H1 (cell line): ENCODE data around the gene FAT3. TPM values are rescaled to one million over a fixed set of nuclear protein-coding genes. Genes with fewer than 3 reads are reported as not detected.

Experiments
- CBX5 ChIP-seq: fragments of 300-800, 300-1000 bp; sonication (generic); IDR thresholded peaks from 2 replicates; pipeline ENCODE4 v1.7.1; 2016; ENCODE audit warnings: antibody characterized with exemption, low read length, low read depth
- CHD2 ChIP-seq: IDR thresholded peaks from 2 replicates; pipeline ENCODE4 v1.6.1; 2012; ENCODE audit warnings: low read length, improper control_type of control experiment
- CTBP2 ChIP-seq: IDR thresholded peaks from 2 replicates; pipeline ENCODE4 v1.7.0; 2011; ENCODE audit warnings: borderline replicate concordance, mild to moderate bottlenecking, moderate library complexity, mixed read lengths, low read length; ENCODE audit not compliant: insufficient read depth, insufficient read length
- EGR1 ChIP-seq: IDR thresholded peaks from 2 replicates; pipeline ENCODE4 v1.6.1; 2011; ENCODE audit warnings: low read depth, low read length, borderline replicate concordance
- EP300 ChIP-seq, 2 experiments: IDR thresholded peaks; 1 replicate in 1 of 2; 2 replicates in 1 of 2; pipeline ENCODE4 v1.6.1; 2011 to 2012; ENCODE audit warnings: low read depth in 2 of 2, low read length in 2 of 2, mild to moderate bottlenecking in 2 of 2, borderline replicate concordance in 1 of 2, inconsistent platforms in 1 of 2, moderate library complexity in 1 of 2
- FOSL1 ChIP-seq: IDR thresholded peaks from 2 replicates; pipeline ENCODE4 v1.6.1; 2011; ENCODE audit warnings: mild to moderate bottlenecking, low read depth, low read length, moderate library complexity; ENCODE audit not compliant: insufficient read depth
- GABPA ChIP-seq: IDR thresholded peaks from 2 replicates; pipeline ENCODE4 v1.6.1; 2011; ENCODE audit warnings: mild to moderate bottlenecking, low read length, moderate library complexity, borderline replicate concordance; ENCODE audit not compliant: insufficient read depth
- GTF2F1 ChIP-seq: IDR thresholded peaks from 2 replicates; pipeline ENCODE4 v1.6.1; 2012; ENCODE audit warnings: low read depth, low read length, improper control_type of control experiment, borderline replicate concordance
- HDAC6 ChIP-seq: IDR thresholded peaks from one replicate; pipeline ENCODE4 v1.7.1; 2012; ENCODE audit warnings: low read depth, mild to moderate bottlenecking, inconsistent platforms, low read length, moderate library complexity
- JUN ChIP-seq: IDR thresholded peaks from 2 replicates; pipeline ENCODE4 v1.6.1; 2011; ENCODE audit warnings: low read depth, mild to moderate bottlenecking, improper control_type of control experiment, low read length
- JUND ChIP-seq: IDR thresholded peaks from 2 replicates; pipeline ENCODE4 v1.6.1; 2011; ENCODE audit warnings: mild to moderate bottlenecking, improper control_type of control experiment, low read length
- PHF8 ChIP-seq: fragments of 200-600 bp; sonication (generic); conservative IDR thresholded peaks from 2 replicates; pipeline ENCODE4 v1.7.1; 2012; ENCODE audit warnings: low read depth, mild to moderate bottlenecking, inconsistent platforms, low read length, moderate library complexity
- POLR2A ChIP-seq, 2 experiments: IDR thresholded peaks; 1 replicate in 1 of 2; 2 replicates in 1 of 2; pipeline ENCODE4 v1.6.1; 2011; ENCODE audit warnings: low read depth in 2 of 2, low read length in 2 of 2, mild to moderate bottlenecking in 2 of 2; ENCODE audit errors: control extremely low read depth in 1 of 2
- POU5F1 ChIP-seq: IDR thresholded peaks from 2 replicates; pipeline ENCODE4 v1.6.1; 2011; ENCODE audit warnings: low read depth, mild to moderate bottlenecking, low read length, moderate library complexity
- RAD21 ChIP-seq, 2 experiments: IDR thresholded peaks in 1 of 2; conservative IDR thresholded peaks in 1 of 2; 2 replicates each; pipeline ENCODE4 v1.6.1; 2011; ENCODE audit warnings: low read depth in 2 of 2, low read length in 2 of 2, improper control_type of control experiment in 1 of 2, inconsistent platforms in 1 of 2, mild to moderate bottlenecking in 1 of 2, moderate library complexity in 1 of 2
- RFX5 ChIP-seq: IDR thresholded peaks from 2 replicates; pipeline ENCODE4 v1.6.1; 2011; ENCODE audit warnings: low read depth, low read length, improper control_type of control experiment, borderline replicate concordance
- SAP30 ChIP-seq: fragments of 300-600 bp; sonication (generic); IDR thresholded peaks from 2 replicates; pipeline ENCODE4 v1.7.1; 2012; ENCODE audit warnings: low read length, moderate library complexity, mild to moderate bottlenecking, inconsistent platforms; ENCODE audit not compliant: insufficient read depth, insufficient replicate concordance
- SUZ12 ChIP-seq: fragments of 200-600 bp; sonication (generic); IDR thresholded peaks from 2 replicates; pipeline ENCODE4 v1.6.1; 2012; ENCODE audit warnings: mild to moderate bottlenecking, inconsistent platforms, low read length, moderate library complexity, mixed read lengths
- TCF12 ChIP-seq: IDR thresholded peaks from 2 replicates; pipeline ENCODE4 v1.6.1; 2011; ENCODE audit warnings: low read depth, mild to moderate bottlenecking, low read length
- TEAD4 ChIP-seq: IDR thresholded peaks from 2 replicates; pipeline ENCODE4 v1.6.1; 2012; ENCODE audit warnings: low read depth, low read length, inconsistent platforms, mixed read lengths
- ZNF274 ChIP-seq: IDR thresholded peaks from 2 replicates; pipeline ENCODE4 v1.7.0; 2012; ENCODE audit warnings: low read length, borderline replicate concordance; ENCODE audit errors: extremely low read depth
- polyA plus RNA-seq, 7 experiments: library from polyadenylated mRNA; depleted of rRNA in 3 of 7; stranded (reverse) in 5 of 7; unstranded in 2 of 7; fragments of >200 nt in 5 of 7; fragments of 200-250 nt in 2 of 7; gene quantifications; 1 replicate in 5 of 7; 2 replicates in 1 of 7; 4 replicates in 1 of 7; pipeline versions ENCODE4 v1.2.1 to v1.2.3, GENCODE V29; 2011 to 2013; ENCODE audit warnings: missing spikeins in 2 of 7, mixed read lengths in 2 of 7
- total RNA-seq: library from RNA; stranded (reverse); fragmentation: NEBNext Ultra II Directional; extraction: Animal tissue kit (Norgen Biotek cat#: 25700); gene quantifications from 2 replicates; pipeline ENCODE4 v1.2.1, GENCODE V29; 2021
- TF ChIP-seq, protein P1 (sequence below), 3 experiments: IDR thresholded peaks; 1 replicate in 2 of 3; 2 replicates in 1 of 3; pipeline versions ENCODE4 v1.5.1 to v1.6.1; 2011; ENCODE audit warnings: low read length in 3 of 3, mild to moderate bottlenecking in 3 of 3, inconsistent platforms in 2 of 3, low read depth in 1 of 3, moderate library complexity in 1 of 3; ENCODE audit not compliant: insufficient read depth in 1 of 3; ENCODE audit errors: control extremely low read depth in 1 of 3

FAT3 gene
- total and polyA plus RNA-seq, 2 of the 8 experiments (the other 6 are each of a cell fraction or from before 2014, with no cell fraction given) = 7.2 to 18.4 TPM

DNA sequence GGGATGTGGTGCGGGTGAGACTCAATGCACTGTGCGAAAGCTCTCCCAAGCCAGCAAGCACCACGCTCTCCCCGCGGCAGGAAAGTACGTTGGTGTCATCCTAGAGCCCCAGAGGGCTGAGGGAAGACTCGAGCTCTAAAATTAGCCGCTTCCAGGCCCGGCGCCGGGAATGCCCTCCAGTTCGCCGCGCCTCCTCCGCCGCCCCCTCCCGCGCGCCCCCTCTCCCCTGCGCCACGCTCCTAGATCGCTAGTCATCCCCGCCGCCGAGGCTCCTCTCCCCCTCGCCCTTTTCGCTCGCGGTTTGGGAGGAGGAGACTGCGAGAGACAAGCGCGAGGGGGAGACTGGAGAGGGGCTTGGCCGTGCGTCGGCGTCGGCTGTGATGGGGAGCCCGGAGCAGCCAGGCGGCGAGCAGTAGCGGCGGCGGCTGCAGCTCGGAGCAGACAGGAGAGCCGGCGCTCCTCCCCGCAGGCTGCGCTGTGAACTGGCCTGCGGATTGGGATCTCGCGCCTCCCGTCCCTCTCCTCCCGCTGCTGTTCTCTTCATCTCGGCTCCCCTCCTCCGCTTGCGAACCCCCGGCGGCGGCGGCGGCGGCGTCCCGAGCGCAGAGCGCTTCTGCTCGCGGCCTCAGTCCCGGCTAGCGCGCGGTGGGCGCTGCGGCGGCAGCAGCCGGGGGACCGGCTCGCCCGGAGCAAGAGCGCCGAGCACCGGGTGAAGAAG lies at the start of gene FAT3 (continued):
- TF ChIP-seq ZNF274 (no peak), HDAC6 (no peak), TEAD4 (no peak), EP300 (IDR thresholded peaks at IDR 0.05; ENCODE audit: borderline replicate concordance in 1 of 2, low read depth in 2 of 2, low read length in 2 of 2) (no peak; a peak in 1 of 3 replicates), SUZ12 (peak; percentile 34), POLR2A (IDR thresholded peaks at IDR 0.05; ENCODE audit: control extremely low read depth in 1 of 2, low read depth in 2 of 2, low read length in 2 of 2) (peak in 1 of 2 experiments; percentile 73; a peak in 2 of 3 replicates), JUND (no peak), GTF2F1 (no peak), PHF8 (no peak), CHD2 (no peak), POU5F1 (no peak), JUN (no peak), CTBP2 (no peak), RFX5 (no peak), SAP30 (no peak), EGR1 (no peak), RAD21 (IDR thresholded peaks at IDR 0.05 in 1 of 2, conservative IDR thresholded peaks at IDR 0.05 in 1 of 2; ENCODE audit: low read depth in 2 of 2, low read length in 2 of 2) (no peak; a peak in 1 of 4 replicates), FOSL1 (no peak), CBX5 (no peak), TCF12 (no peak), GABPA (no peak)
- TF ChIP-seq, protein P1, sequence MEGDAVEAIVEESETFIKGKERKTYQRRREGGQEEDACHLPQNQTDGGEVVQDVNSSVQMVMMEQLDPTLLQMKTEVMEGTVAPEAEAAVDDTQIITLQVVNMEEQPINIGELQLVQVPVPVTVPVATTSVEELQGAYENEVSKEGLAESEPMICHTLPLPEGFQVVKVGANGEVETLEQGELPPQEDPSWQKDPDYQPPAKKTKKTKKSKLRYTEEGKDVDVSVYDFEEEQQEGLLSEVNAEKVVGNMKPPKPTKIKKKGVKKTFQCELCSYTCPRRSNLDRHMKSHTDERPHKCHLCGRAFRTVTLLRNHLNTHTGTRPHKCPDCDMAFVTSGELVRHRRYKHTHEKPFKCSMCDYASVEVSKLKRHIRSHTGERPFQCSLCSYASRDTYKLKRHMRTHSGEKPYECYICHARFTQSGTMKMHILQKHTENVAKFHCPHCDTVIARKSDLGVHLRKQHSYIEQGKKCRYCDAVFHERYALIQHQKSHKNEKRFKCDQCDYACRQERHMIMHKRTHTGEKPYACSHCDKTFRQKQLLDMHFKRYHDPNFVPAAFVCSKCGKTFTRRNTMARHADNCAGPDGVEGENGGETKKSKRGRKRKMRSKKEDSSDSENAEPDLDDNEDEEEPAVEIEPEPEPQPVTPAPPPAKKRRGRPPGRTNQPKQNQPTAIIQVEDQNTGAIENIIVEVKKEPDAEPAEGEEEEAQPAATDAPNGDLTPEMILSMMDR (IDR thresholded peaks at IDR 0.05; ENCODE audit: control extremely low read depth in 1 of 3, insufficient read depth in 1 of 3, low read depth in 1 of 3, low read length in 3 of 3) = no peak
